RWPE2 (cell line): ENCODE measurements around the gene SDK2.

Experiments
- ATAC-seq: fragments of 200-7000 bp; cut with Tn5 transposase; 3 replicates; pipeline ENCODE4 v1.9.1; 2021; ENCODE audit warnings: low read depth
- DNase-seq: peaks from one replicate; pipeline ENCODE4 v3.0.0-alpha.2; 2020; ENCODE audit warnings: low spot score
- H3K27ac ChIP-seq: fragments of 450-650 bp; 2 replicates; pipeline ENCODE4 v1.5.1; 2017; ENCODE audit warnings: mild to moderate bottlenecking; ENCODE audit not compliant: poor library complexity, severe bottlenecking
- H3K27me3 ChIP-seq: fragments of 250-450 bp; sonication (Bioruptor Pico); 2 replicates; pipeline ENCODE4 v1.5.1; 2021; ENCODE audit warnings: mild to moderate bottlenecking, moderate library complexity; ENCODE audit not compliant: insufficient read depth, poor library complexity, severe bottlenecking
- H3K36me3 ChIP-seq: fragments of 250-450 bp; sonication (Bioruptor Pico); 2 replicates; pipeline ENCODE4 v1.5.1; 2020; ENCODE audit warnings: low read depth, mild to moderate bottlenecking, moderate library complexity
- H3K4me1 ChIP-seq: fragments of 250-450 bp; sonication (Bioruptor Pico); 2 replicates; pipeline ENCODE4 v1.5.1; 2021; ENCODE audit warnings: mild to moderate bottlenecking, moderate library complexity; ENCODE audit not compliant: insufficient read depth, poor library complexity, severe bottlenecking
- H3K4me3 ChIP-seq: fragments of 250-450 bp; sonication (Bioruptor Pico); 2 replicates; pipeline ENCODE4 v1.5.1; 2021; ENCODE audit warnings: mild to moderate bottlenecking, moderate library complexity; ENCODE audit not compliant: severe bottlenecking
- H3K9me3 ChIP-seq: fragments of 250-450 bp; sonication (Bioruptor Pico); 2 replicates; pipeline ENCODE4 v1.5.1; 2021; ENCODE audit warnings: mild to moderate bottlenecking, moderate library complexity; ENCODE audit not compliant: severe bottlenecking
- TF ChIP-seq, protein P1 (sequence below): fragments of 450-650 bp; IDR thresholded peaks from one replicate; pipeline ENCODE4 v1.5.1; 2017; ENCODE audit warnings: mild to moderate bottlenecking, moderate library complexity; ENCODE audit not compliant: poor library complexity, severe bottlenecking

The SDK2 gene

DNA sequence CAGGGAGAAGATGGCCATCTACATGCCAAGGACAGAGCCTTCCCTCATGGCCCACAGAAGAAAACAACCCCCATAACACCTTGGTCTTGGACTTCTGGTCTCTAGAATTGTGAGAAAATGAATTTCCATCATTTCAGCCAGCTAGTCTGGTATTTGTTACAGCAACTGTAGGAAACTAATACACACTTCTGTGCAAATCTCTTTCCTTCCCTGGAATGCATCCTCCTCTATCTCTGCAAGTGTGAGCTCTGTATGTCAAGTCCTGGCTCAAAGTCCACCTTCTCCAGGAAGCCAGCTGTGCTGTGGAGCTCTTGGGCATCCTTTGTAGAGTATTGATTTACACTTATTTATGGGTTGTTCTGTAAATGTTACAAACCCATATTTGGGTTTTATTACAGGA is 89.7 kb downstream of the SDK2 start:
- TF ChIP-seq, protein P1, sequence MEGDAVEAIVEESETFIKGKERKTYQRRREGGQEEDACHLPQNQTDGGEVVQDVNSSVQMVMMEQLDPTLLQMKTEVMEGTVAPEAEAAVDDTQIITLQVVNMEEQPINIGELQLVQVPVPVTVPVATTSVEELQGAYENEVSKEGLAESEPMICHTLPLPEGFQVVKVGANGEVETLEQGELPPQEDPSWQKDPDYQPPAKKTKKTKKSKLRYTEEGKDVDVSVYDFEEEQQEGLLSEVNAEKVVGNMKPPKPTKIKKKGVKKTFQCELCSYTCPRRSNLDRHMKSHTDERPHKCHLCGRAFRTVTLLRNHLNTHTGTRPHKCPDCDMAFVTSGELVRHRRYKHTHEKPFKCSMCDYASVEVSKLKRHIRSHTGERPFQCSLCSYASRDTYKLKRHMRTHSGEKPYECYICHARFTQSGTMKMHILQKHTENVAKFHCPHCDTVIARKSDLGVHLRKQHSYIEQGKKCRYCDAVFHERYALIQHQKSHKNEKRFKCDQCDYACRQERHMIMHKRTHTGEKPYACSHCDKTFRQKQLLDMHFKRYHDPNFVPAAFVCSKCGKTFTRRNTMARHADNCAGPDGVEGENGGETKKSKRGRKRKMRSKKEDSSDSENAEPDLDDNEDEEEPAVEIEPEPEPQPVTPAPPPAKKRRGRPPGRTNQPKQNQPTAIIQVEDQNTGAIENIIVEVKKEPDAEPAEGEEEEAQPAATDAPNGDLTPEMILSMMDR = no peak
- Histone ChIP-seq H3K9me3 (no peaks in the 10 kb centered on the region), H3K4me3 (no peak overlapping the region), H3K27me3 (peaks cover 3% of the 10 kb centered on the region), H3K27ac (no peak overlapping the region), H3K4me1 (no peaks in the 10 kb centered on the region), H3K36me3 (no peaks in the 10 kb centered on the region)
- DNase-seq (no peak), ATAC-seq (no peak)

DNA sequence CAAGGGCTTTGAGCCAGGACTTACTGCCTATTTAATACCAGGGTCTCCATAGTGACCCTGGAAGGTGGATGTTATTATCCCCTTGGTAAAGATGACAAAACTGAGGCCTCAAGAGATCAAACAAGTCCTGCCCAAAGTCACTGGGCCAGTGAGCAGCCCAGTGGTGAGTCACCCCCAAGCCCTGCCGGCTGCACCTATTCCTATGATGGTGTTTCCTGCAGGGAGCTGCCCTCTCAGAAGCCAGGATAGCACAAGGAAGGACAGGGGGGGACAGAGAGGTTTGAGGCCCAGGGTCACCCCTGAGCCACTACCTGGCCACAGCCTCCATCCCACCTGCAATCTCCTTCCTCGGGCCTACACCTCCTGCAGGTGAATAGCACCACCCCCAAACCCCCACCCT is 90.9 kb downstream of the SDK2 start:
- DNase-seq = peak; percentile 27
- TF ChIP-seq, protein P1 = no peak
- peaks cover under 1% of the 10 kb centered on the region for H3K27me3 ChIP-seq
- ATAC-seq = peak; percentile 44; the same call in 1 of the 3 replicates
- no peaks in the 10 kb centered on the region for H3K36me3 ChIP-seq
- H3K9me3 ChIP-seq = no peaks in the 10 kb centered on the region
- no peaks in the 10 kb centered on the region for H3K4me1 ChIP-seq
- no peak overlapping the region for H3K27ac ChIP-seq
- no peak overlapping the region for H3K4me3 ChIP-seq

DNA sequence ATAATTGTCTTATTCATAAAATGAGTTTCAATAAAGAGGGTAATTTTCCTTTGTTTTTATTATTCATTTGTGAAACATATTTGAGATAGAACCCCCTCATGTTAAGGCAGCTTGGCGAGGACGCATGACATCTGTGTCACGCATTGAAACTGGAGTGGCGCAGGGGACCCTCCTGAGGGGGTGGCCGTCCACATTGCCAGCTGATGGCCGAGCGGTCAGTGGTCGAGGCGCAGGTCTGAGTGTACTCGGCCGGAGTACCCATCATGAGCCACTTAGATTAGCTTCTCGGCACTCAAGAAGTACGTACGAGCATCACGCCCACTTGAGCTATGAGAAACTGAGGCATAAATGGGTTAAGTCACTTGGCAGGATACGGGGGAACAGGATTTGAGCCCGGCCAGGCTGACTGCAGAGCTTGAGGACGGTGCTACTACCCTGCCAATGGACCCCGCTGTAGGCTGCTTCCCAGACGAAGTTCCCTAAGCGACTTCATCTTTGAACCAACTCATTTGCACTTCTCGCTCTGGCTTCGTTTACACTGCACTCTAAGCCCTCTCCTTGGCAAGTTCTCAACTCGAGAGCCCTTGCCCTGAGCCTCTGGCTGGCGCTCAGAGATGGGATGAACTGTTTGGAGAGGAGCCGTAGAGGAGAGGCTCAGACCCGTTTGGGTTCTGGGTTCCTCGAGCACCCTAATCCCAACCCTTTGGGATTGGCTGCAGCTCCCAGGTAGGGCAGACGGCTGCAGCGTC is 91.8 kb downstream of the SDK2 start:
- H3K27me3 ChIP-seq = no peaks in the 10 kb centered on the region

DNA sequence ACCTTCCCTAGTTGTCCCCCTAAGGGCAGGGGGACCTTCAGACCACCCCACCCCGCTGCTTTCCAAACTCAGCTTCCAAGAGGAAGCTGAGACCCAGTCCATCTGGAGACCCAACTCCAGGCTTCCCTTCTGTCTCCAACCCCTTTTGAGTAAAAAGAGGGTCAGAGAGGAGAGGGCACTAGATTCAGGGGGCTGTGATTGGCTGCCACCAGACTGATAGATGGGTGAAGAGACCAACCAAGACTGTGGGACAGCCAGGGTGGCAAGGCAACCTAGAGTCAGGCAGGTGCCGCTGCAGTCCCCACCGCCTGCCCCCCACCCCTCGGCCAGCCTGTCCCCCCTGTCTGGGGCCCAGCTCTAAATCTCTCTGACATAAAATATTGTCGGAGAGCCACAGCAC is 92.5 kb downstream of the SDK2 start:
- Histone ChIP-seq H3K9me3 (no peaks in the 10 kb centered on the region), H3K4me1 (no peaks in the 10 kb centered on the region), H3K27me3 (no peaks in the 10 kb centered on the region), H3K36me3 (no peaks in the 10 kb centered on the region), H3K27ac (no peak overlapping the region), H3K4me3 (no peak overlapping the region)
- no peak for DNase-seq
- ATAC-seq = no peak
- TF ChIP-seq, protein P1 = no peak

More for the DNA sequence above, 91.8 kb downstream of the SDK2 start:
- H3K4me3 ChIP-seq = no peak overlapping the region
- no peak overlapping the region for H3K27ac ChIP-seq
- no peak for ATAC-seq
- H3K9me3 ChIP-seq = no peaks in the 10 kb centered on the region
- DNase-seq = peak; percentile 51
- TF ChIP-seq, protein P1 = no peak
- no peaks in the 10 kb centered on the region for H3K36me3 ChIP-seq
- no peaks in the 10 kb centered on the region for H3K4me1 ChIP-seq

DNA sequence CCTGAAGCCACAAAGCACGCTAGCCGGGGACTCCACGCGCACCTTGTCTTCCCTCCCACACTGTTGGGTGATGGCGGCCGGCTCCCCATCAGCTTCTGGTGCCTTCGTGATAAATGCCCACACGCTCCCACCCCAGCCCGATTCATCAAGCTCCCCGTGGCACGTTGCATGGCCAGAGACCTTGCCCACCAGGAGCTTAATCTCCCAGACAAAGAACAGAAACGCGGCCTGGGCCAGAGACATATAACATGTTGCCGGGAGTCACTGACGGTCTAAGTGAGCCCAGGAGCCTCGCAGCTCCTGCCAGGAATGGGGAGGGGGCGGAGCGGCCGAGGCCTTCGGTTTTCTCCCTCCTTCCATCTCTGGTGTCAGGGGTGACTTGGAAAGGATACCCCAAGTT is 93.1 kb downstream of the SDK2 start:
- no peak overlapping the region for H3K27ac ChIP-seq
- H3K4me1 ChIP-seq = no peaks in the 10 kb centered on the region
- no peaks in the 10 kb centered on the region for H3K27me3 ChIP-seq
- no peaks in the 10 kb centered on the region for H3K36me3 ChIP-seq
- ATAC-seq = no peak
- TF ChIP-seq, protein P1 = no peak
- H3K4me3 ChIP-seq = no peak overlapping the region
- no peaks in the 10 kb centered on the region for H3K9me3 ChIP-seq
- DNase-seq = peak; percentile 62
